AG09309 (cell line): ENCODE data around the gene TOGARAM2.

Experiments
- DNase-seq: peaks from one replicate; pipeline ENCODE4 v3.0.0-alpha.2; 2010; ENCODE audit warnings: low read depth
- H3K4me3 ChIP-seq: 2 replicates; pipeline ENCODE4 v1.5.1; 2011; ENCODE audit warnings: mild to moderate bottlenecking, low read depth, low read length, moderate library complexity; ENCODE audit not compliant: control insufficient read depth
- CTCF ChIP-seq: IDR thresholded peaks from 2 replicates; pipeline ENCODE4 v1.5.1; 2011; ENCODE audit warnings: mild to moderate bottlenecking, low read depth, low read length, inconsistent platforms; ENCODE audit not compliant: insufficient read depth, control insufficient read depth; ENCODE audit errors: missing control alignments

TOGARAM2 gene

GRCh38 chr2:28949617-28950305 is 31.3 kb upstream of the TOGARAM2 start:
- TF ChIP-seq CTCF: no peak
- no peak overlapping the region for H3K4me3 ChIP-seq
- no peak for DNase-seq

GRCh38 chr2:28950941-28951630 is 30.0 kb upstream of the TOGARAM2 start:
- no peak for TF ChIP-seq CTCF
- no peak for DNase-seq
- no peak overlapping the region for H3K4me3 ChIP-seq

- no peak for TF ChIP-seq CTCF
- DNase-seq: no peak
- H3K4me3 ChIP-seq: no peak overlapping the region
Observed at GRCh38 chr2:28951910-28952835, 28.9 kb upstream of the TOGARAM2 start.

GRCh38 chr2:28952836-28953211 is 28.3 kb upstream of the TOGARAM2 start:
- H3K4me3 ChIP-seq: no peak overlapping the region
- TF ChIP-seq CTCF: no peak
- DNase-seq: no peak

- H3K4me3 ChIP-seq: no peak overlapping the region
- no peak for DNase-seq
- TF ChIP-seq CTCF: no peak
Observed at GRCh38 chr2:28955467-28955866, 25.6 kb upstream of the TOGARAM2 start.

- DNase-seq: no peak
- peak; percentile 45 for TF ChIP-seq CTCF
- no peak overlapping the region for H3K4me3 ChIP-seq
Observed at GRCh38 chr2:28956415-28956826, 24.7 kb upstream of the TOGARAM2 start.
